ENCODE data around the gene RAPGEFL1.

RAPGEFL1 gene

DNA sequence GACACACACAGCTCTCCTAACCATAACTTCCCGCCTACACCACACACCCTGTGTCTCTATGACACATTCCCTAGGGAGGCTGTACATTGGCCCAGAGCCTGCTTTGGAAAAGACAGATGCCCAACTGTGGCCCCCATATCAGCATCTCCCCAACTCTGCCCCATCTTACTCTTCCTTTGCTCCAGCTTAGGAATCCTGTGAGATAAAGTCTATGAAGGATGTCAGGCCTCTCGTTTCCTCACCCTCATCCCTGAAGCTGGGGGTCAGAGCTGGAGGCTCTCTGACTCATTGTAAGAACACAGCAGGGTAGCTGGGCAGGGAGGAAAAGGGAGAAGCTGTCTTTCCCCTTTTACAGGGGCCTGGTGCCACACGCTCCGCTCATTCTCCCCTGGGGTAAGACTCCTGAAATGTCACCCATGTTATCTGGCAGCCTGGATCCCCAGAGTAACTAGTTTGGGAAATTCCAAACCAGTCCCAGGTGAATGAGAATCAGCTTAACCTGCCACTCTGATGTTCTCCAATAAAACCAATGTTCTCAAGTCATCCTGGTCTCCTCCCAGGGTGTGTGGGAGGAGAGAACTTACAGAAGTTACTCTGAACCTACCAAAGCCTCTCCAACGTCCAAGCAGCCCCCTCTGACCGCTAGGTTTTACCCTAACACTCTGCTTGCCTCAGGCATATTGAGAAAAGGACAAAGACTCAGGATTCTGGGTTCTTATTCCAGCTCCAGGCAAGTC is 2.8 kb downstream of the RAPGEFL1 start:
- Histone ChIP-seq H3K4me3 (replicated peaks; ENCODE audit: low read depth, low read length) (no peak overlapping the region), H3K27me3 (replicated peaks; ENCODE audit: control insufficient read depth, insufficient read depth, low read length) (no peaks in the 10 kb centered on the region), H3K36me3 (ENCODE audit: control insufficient read depth, insufficient read depth, low read length) (peaks cover 4% of the 10 kb centered on the region)
- TF ChIP-seq, protein P1, sequence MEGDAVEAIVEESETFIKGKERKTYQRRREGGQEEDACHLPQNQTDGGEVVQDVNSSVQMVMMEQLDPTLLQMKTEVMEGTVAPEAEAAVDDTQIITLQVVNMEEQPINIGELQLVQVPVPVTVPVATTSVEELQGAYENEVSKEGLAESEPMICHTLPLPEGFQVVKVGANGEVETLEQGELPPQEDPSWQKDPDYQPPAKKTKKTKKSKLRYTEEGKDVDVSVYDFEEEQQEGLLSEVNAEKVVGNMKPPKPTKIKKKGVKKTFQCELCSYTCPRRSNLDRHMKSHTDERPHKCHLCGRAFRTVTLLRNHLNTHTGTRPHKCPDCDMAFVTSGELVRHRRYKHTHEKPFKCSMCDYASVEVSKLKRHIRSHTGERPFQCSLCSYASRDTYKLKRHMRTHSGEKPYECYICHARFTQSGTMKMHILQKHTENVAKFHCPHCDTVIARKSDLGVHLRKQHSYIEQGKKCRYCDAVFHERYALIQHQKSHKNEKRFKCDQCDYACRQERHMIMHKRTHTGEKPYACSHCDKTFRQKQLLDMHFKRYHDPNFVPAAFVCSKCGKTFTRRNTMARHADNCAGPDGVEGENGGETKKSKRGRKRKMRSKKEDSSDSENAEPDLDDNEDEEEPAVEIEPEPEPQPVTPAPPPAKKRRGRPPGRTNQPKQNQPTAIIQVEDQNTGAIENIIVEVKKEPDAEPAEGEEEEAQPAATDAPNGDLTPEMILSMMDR (IDR thresholded peaks at IDR 0.05; ENCODE audit: insufficient read depth, low read length, poor library complexity, severe bottlenecking), result no peak
- no peak for DNase-seq (ENCODE audit: extremely low read depth, insufficient read length)

DNA sequence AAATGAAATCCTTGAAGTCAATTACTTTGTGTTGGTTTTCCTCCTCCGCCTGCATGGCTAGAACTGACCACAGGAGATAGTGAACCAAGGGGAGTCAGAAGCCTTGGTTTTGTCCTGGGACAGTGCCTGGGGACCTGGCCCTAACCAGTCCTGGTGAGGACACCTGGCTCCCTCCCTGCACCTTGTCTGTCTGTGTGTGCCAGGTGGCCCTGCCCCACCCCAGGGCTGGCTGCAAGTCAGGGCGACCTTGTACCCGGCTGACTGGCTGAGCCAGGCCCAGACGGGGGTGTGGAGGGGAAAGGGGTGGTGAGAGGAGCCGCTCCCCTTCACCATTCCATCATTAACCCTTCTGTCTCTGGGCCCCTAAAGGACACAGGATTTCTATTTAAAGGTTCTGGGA is 3.4 kb downstream of the RAPGEFL1 start:
- Histone ChIP-seq H3K36me3 (ENCODE audit: control insufficient read depth, insufficient read depth, low read length) (peaks cover 4% of the 10 kb centered on the region), H3K27me3 (replicated peaks; ENCODE audit: control insufficient read depth, insufficient read depth, low read length) (no peaks in the 10 kb centered on the region), H3K4me3 (replicated peaks; ENCODE audit: low read depth, low read length) (no peak overlapping the region)
- no peak for DNase-seq (ENCODE audit: extremely low read depth, insufficient read length)
- TF ChIP-seq, protein P1 (IDR thresholded peaks at IDR 0.05; ENCODE audit: insufficient read depth, low read length, poor library complexity, severe bottlenecking), result no peak

DNA sequence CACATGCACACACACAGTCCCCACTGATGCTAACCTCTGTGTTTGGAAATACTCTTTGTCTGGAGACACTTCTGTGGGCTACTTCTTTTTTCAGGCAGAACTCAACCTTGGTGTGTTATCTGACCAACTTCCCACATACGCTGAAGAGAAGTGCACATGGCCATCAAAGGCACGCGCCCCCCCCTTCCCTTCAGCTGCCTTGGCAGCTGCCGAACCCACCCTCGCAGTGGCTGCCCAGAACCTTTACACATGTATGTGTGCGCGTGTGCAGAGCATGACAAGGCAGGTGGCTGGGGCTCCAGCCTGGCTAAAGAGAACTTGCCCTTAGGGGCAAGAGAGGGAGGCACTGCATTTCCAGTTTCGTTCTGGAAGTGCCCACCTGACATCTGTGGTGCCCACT is 3.9 kb downstream of the RAPGEFL1 start:
- Histone ChIP-seq H3K36me3 (ENCODE audit: control insufficient read depth, insufficient read depth, low read length) (peaks cover 4% of the 10 kb centered on the region), H3K27me3 (replicated peaks; ENCODE audit: control insufficient read depth, insufficient read depth, low read length) (no peaks in the 10 kb centered on the region), H3K4me3 (replicated peaks; ENCODE audit: low read depth, low read length) (no peak overlapping the region)
- TF ChIP-seq, protein P1 (IDR thresholded peaks at IDR 0.05; ENCODE audit: insufficient read depth, low read length, poor library complexity, severe bottlenecking), result no peak
- no peak for DNase-seq (ENCODE audit: extremely low read depth, insufficient read length)

DNA sequence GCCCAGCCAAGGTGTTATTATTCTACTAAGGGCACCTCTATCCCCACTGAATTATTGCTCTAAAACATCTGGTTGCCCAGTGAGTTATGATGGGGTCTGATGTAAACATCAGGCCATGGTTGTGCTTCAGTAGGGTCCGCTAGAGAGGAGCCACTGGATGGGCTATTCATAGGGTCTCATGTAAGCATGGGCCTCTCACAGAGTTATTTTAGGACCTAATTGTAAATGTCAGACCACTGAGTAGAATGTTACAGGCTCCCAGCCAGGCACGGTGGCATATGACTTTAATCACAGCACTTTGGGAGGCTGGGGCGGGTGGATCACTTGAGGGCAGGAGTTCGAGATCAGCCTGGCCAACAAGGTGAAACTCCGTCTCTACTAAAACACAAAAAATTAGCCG is 5.3 kb downstream of the RAPGEFL1 start:
- Histone ChIP-seq H3K27me3 (replicated peaks; ENCODE audit: control insufficient read depth, insufficient read depth, low read length) (no peaks in the 10 kb centered on the region), H3K36me3 (ENCODE audit: control insufficient read depth, insufficient read depth, low read length) (no peaks in the 10 kb centered on the region; the same call in none of the 2 replicates), H3K4me3 (replicated peaks; ENCODE audit: low read depth, low read length) (no peak overlapping the region)
- TF ChIP-seq, protein P1 (IDR thresholded peaks at IDR 0.05; ENCODE audit: insufficient read depth, low read length, poor library complexity, severe bottlenecking), result no peak
- no peak for DNase-seq (ENCODE audit: extremely low read depth, insufficient read length)

DNA sequence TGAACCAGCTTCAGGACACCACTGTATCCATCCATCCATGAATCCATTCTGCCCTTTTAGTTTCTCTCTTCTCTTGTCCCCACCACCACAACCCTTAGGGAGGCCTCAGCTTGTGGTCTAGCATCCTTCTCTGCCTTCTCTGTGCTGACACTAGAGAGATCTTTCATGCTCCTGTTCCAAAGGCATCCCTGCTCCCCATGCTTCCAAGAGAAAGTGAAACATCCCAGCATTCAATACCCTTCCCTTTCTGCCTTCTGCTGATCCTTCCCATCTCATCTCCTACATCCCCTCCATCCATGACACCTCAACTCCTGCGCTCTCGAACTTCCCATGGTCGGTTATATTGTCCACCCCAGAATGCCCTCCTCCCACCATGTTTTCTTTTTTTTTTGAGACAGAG is 10.0 kb downstream of the RAPGEFL1 start:
- Histone ChIP-seq H3K27me3 (replicated peaks; ENCODE audit: control insufficient read depth, insufficient read depth, low read length) (no peaks in the 10 kb centered on the region), H3K36me3 (ENCODE audit: control insufficient read depth, insufficient read depth, low read length) (no peaks in the 10 kb centered on the region), H3K4me3 (replicated peaks; ENCODE audit: low read depth, low read length) (no peak overlapping the region)
- TF ChIP-seq, protein P1 (IDR thresholded peaks at IDR 0.05; ENCODE audit: insufficient read depth, low read length, poor library complexity, severe bottlenecking), result no peak
- no peak for DNase-seq (ENCODE audit: extremely low read depth, insufficient read length)
